ENCODE data around the gene ZC3HAV1.

- TF ChIP-seq CTCF (IDR thresholded peaks at IDR 0.05) (no peak), JUN (CRISPR knock-in tag; IDR thresholded peaks at IDR 0.05) (no peak), TEAD4 (CRISPR knock-in tag; IDR thresholded peaks at IDR 0.05) (no peak), ZNF263 (CRISPR knock-in tag; IDR thresholded peaks at IDR 0.05; ENCODE audit: low read depth) (no peak), NR2C2 (CRISPR knock-in tag; IDR thresholded peaks at IDR 0.05) (no peak), NFYB (CRISPR knock-in tag; conservative IDR thresholded peaks at IDR 0.05; ENCODE audit: low read depth) (no peak), SMAD4 (CRISPR knock-in tag; IDR thresholded peaks at IDR 0.05) (no peak), MYBL2 (CRISPR knock-in tag; IDR thresholded peaks at IDR 0.05) (no peak), CREM (CRISPR knock-in tag; IDR thresholded peaks at IDR 0.05) (no peak), IRF2 (CRISPR knock-in tag; IDR thresholded peaks at IDR 0.05; ENCODE audit: borderline replicate concordance, low read depth) (no peak), CREB1 (CRISPR knock-in tag; IDR thresholded peaks at IDR 0.05) (no peak), EMX1 (CRISPR knock-in tag; IDR thresholded peaks at IDR 0.05) (no peak)
- TF ChIP-seq, protein P1, sequence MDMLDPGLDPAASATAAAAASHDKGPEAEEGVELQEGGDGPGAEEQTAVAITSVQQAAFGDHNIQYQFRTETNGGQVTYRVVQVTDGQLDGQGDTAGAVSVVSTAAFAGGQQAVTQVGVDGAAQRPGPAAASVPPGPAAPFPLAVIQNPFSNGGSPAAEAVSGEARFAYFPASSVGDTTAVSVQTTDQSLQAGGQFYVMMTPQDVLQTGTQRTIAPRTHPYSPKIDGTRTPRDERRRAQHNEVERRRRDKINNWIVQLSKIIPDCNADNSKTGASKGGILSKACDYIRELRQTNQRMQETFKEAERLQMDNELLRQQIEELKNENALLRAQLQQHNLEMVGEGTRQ (CRISPR knock-in tag; IDR thresholded peaks at IDR 0.05): no peak
- TF ChIP-seq, protein P2, sequence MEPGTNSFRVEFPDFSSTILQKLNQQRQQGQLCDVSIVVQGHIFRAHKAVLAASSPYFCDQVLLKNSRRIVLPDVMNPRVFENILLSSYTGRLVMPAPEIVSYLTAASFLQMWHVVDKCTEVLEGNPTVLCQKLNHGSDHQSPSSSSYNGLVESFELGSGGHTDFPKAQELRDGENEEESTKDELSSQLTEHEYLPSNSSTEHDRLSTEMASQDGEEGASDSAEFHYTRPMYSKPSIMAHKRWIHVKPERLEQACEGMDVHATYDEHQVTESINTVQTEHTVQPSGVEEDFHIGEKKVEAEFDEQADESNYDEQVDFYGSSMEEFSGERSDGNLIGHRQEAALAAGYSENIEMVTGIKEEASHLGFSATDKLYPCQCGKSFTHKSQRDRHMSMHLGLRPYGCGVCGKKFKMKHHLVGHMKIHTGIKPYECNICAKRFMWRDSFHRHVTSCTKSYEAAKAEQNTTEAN (CRISPR knock-in tag; IDR thresholded peaks at IDR 0.05): no peak
Observed at GRCh38 chr7:139087212-139087611, 22.3 kb downstream of the ZC3HAV1 start.

Data from WTC11 (cell line).